Activated effector memory CD4-positive, alpha-beta T cell treated with Interleukin-2 at 50 U/mL for 16 hours (primary cell): ENCODE results near the gene CCDC78.

ENCODE experiments used
- DNase-seq: peaks from one replicate; pipeline ENCODE4 v3.0.0-alpha.2; 2020

Gene CCDC78

DNA sequence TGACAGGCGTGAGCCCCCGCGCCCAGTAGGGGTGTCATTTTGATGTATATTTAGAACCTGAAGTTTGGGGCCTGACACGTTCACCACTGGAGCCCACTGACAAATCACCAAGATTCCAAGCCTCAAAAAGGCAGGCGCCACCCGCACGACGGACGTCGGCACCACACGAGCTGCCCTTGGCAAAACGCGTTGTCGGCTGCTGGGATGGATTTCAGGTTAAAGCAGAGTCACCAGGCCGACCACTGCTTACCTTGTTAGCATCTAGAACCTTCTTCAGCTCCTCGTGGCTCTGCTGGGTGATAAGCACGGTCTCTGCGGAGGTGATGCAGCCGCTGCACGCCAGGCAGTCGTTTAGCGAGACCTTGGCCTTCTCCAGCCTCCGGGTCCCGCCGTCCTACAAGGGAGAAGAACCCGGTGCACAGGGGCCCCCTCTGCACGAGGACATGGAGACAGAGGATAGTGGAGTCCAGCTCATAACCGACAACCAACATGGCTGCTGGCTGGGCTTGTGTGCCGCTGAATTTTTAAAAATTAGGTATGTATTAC, 10.8 kb upstream of the CCDC78 start:
- DNase-seq: no peak

DNA sequence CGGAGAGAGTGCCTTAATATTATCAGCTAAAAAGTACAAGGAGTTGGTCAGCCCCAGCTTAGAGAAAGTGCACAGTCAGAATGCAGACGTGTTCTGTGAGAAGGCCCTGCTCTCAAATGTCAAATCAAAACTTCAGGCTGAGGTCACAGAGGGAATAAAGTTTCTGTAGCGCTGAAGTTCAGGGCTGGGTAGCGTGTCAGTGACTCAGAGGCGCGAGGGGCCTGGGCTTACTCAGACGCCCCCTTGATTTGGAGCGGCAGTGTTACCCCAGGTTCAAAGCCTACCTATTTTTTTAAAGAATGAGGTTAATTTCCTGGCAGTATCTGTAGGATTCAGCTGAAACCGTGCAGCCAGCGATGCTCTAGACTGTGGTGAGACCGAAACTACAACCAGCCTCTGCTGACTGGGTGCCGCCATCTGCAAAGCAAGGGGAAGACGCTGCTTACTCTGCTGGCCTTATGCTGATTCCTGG, 9.8 kb upstream of the CCDC78 start:
- no peak for DNase-seq

DNA sequence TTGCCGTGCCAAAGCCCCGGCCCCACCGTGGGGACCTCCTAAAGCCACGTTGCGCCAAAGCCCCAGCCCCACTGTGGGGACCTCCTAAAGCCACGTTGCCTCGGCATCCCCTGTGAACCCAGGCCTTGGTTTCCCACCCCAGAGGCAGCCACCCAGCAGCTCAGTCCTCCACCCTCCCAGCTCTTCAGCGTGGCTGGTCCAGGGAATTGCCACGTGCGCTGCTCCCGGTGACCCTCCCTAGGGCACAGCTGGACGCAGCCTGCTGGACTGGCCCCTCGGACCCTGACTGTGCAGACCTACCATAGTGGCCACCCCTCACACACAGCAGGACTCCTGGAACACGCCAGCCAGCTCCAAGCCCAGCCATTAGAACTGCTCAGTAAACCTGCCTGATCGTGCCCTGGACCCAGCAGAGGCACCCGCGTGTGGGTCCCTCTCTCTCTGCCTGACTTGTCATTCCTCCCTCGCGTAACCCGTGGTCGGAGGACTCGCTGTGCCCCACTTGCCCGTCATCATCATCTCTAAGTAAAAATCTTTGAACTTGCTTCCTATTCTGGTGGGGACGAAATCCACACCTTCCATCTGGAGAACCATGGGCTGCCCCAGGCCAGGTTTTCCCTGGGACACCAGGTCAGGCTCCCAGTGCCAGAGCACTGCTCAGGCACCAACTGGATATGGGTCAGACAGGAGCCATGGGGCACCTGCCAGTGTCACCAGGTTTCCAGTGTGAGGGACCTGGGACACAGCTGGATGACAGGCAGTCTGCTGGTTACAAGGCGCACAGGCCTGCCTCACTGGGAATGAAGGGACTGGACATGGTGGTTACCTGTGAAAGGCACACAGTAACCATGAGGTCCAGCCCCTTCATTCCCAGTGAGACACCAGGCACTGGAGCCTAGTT, 9.0 kb upstream of the CCDC78 start:
- DNase-seq: no peak

DNA sequence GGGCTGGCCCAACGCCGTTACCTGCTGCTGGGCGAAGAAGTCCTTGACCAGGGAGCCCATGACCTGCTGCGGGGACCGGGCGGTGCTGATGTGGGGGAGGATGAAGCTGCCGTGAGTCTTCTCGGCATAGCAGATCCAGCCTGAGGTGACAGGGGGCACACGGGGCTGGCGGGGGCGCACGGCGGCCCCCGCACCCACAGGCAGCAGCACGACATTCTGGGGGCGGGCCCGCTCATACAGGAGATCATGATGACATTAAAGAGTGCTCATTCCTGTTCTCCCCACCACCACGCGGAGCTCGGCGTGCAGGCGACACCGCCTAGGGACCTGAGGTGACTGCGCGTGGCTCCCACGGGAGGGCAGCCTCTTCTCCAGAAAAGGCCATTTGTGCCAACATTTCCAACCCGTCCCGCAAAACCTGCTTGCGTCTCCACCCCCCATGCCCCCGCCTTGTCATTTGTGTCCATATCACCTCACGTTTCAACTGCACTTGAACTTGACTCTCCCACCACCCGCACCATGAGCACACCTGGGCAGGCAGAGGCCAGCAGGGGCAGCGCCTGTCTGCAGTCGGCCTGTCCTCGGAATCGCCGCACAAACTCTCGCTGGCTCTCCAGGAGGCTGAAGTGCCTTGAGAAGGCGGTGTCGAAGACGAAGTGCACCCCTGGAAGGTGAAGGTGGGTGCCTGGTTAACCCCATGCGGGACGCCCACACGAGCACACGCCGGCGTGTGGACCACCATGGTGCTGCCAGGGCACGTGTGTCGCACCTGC, 8.2 kb upstream of the CCDC78 start:
- DNase-seq: no peak

DNA sequence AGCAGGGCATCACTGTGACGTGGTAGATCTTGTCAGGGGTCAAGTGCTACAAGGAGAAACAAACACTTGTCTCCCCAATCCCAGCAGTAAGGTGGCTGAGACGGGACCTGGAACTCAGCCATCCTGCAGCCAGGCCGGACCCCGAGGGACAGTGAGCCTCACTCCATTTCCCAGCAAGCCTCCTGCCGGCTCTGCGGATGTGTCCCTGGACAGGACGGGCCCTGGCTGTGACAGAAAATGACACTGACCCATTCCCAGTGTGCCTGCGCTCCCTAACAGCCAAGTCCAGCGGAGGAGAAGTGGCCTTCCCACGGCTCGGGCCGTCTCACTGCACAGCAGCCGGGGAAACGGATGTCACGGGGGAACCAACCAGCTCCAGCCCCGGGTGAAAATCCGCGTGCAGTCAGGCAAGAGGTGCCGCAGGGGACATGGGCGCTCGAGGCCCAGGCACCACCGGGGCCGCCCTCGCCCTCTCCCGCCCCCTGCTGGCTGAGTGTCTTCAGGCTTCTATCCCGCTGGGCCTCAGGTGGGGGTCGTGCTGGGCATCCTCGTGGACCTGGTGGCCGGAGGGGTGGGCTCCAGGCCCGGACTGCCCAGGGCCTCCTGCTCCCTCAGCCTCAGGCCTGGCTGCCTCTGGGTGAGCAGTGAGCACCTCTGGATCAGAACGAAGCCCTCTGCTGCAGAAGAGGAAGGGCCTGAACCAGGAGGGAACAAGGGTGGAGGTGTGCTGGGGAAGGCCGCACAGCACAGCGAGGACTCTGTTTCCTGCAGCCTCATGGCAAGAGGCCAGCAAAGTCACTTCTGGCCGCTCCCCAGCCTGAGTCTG, 7.4 kb upstream of the CCDC78 start:
- no peak for DNase-seq

DNA sequence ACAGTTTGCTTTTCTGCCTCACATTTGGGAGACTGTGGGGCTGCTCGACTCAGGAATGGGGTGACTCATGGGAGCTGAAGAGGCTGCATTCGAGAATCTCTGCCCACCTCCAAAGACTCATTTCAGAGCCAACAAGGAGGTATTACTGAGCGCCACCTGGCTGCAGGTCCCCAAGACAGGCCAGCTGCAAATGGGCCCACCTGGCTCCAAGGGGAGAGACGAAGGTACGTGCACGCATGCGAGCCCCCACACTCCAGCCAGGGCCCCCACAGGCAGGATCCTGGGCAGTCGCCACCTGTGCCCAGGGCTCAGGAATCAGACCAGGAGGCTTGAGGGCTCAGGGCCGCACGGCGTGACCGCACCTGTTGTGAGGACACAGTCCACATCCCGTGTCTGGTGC, 6.7 kb upstream of the CCDC78 start:
- DNase-seq: no peak

DNA sequence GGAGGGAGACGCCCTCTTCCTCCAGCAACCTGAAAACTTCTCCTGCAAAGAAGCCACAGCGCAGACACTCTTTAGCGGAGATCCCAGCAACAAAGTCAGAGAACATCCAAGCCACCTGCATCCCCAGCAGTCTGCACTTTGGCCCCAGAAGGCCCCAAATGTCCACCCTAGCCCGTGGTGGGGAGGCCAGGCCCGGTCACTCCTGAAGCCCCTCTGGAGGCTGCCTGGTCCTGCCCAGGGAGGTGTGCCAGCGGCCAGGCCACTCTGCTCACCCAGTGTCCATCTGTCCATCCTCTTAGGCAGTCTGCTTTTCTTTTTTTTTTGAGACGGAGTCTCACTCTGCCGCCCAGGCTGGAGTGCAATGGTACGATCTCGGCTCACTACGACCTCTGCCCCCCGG, 6.1 kb upstream of the CCDC78 start:
- no peak for DNase-seq

DNA sequence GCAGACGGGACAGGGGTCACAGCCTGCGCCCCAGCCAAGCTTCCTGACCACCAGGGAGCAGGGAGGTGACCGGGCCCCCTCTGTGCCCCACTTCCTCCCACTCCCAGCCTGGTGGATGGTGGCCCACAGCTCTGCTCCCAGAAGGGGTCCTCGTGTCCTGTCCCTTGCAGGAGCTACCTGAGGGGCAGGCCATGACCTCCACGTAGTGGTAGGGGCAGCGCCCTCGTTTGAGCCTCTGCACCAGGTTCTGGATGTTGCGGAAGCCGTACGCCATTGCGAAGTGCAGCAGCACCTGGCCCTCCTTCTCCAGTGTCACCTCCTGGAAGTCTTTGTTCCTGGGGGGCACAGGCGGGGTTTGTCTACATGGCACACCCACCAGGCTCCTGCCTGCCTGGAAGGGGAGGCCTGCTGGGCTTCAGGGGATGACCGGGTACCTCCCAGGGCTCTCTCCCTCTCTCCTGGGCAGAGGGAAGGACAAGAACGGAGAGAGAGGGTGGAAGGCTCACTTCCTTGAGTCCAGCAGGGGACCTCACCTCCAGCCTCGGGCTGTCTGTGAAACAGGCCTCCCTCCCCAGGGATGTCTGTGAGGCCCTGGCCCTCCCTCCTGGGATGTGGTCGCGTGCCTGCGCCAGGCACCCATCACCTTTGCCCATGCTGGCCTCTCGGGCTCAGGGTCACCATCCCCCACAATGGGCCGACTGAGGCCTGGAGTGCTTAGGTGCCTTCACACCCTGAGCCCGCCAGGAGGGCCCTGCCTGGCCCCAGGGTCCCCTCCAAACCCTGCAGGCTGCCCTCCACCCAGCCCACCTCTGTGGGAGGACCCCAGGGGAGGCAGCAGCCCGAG, 4.6 kb upstream of the CCDC78 start:
- no peak for DNase-seq

DNA sequence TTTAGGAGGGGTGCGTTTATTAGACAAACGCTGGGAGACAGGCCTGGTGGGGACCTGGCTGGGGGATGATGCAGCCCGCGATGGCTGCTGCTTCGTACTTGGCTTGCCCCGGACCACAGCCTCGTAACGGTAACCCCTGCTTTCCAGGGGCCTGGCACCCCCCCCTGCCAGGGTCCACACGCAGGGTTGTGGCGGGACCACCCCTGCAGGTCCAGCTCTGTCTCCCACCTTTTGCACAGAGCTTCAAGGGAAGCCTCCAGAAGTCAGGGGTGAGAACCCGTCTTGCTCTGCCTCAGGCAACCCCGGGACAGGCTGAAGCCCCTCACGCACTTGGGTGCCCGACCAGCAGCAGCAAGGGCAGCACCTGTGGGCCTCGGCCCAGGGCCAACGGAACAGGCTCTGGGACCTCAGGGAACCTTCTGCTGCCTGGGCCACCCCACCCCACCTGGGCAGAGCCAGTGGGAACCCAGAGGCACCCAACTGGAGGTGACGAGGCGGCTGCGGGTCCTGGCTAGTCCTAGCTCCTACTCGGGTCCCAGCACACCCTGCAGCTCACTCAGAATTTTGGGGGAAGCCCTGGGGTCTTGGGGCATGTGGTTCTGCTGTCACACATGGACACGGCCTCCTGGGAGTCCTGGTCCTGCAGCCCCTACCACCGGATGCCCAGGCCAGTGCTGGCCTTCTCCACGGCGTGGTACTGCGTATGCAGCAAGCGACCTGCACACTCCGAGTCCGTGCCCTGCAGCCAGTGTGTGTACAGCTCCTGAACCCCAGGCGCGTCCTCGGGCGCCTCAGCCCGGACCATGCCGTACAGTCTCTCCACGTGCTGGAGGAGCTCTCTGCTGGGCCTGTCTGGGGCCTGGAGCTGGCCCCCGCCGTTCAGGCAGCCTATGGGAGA, 3.8 kb upstream of the CCDC78 start:
- DNase-seq: no peak

DNA sequence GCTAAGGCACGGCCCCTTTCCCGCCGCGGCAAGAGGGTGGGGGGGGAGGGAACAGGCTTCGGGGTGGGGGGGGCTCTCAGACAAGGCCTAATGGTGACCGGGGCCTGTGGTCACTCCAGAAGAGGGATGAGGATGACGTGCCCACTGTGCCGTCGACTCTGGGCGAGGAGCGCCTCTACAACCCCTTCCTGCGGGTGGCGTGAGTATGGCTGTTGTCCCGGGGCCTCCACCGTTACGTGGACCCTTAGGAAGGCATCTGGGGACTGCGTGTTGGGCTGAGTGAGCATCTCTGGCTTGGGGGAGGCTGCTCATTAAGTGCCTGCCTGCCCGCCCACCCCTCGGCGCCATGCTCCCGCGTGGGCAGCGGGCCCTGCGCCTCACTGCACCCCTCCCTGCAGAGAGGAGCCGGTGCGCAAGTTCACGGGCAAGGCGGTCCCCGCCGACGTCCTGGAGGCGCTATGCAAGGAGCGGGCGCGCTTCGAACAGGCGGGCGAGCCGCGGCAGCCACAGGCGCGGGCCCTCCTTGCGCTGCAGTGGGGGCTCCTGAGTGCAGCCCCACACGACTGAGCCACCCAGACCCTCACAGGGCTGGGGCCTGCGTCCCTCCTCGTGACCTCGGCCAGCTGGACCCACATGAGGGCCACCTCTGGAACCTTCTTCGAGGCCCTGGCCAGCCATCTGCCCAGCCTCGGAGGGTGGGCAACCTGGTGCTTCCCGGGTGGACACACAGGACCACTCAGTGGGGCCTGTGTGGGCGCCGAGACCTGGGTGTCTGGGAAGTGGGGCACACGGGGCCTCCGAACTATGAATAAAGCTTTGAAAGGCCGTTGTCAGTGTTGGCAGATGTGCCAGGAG, 2.9 kb upstream of the CCDC78 start:
- DNase-seq: no peak

DNA sequence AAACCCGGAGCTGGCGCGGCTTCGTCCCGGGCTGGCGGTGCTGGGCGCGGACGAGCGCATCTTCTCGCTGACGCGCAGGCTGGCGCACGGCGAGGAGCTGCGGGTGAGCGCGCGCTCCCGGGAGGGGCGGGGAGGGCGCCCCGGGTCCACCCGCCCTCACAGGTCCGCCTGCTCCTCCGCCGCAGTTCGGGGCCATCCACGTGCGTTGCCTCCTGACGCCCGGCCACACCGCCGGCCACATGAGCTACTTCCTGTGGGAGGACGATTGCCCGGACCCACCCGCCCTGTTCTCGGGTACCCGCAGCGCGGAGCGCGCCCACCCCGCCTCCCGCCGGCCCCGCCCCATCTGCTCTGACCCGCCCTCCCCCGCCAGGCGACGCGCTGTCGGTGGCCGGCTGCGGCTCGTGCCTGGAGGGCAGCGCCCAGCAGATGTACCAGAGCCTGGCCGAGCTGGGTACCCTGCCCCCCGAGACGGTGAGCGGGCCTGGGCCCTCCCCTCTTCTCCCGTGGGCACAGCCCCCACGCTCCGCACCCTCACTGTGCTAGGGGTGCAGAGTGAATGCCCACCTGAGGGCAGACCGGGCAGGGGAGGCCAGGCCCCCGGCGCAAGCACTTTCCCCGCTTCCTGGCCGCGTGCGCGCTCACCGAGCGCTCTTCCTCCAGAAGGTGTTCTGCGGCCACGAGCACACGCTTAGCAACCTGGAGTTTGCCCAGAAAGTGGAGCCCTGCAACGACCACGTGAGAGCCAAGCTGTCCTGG, 2.1 kb upstream of the CCDC78 start:
- DNase-seq: peak; percentile 47

DNA sequence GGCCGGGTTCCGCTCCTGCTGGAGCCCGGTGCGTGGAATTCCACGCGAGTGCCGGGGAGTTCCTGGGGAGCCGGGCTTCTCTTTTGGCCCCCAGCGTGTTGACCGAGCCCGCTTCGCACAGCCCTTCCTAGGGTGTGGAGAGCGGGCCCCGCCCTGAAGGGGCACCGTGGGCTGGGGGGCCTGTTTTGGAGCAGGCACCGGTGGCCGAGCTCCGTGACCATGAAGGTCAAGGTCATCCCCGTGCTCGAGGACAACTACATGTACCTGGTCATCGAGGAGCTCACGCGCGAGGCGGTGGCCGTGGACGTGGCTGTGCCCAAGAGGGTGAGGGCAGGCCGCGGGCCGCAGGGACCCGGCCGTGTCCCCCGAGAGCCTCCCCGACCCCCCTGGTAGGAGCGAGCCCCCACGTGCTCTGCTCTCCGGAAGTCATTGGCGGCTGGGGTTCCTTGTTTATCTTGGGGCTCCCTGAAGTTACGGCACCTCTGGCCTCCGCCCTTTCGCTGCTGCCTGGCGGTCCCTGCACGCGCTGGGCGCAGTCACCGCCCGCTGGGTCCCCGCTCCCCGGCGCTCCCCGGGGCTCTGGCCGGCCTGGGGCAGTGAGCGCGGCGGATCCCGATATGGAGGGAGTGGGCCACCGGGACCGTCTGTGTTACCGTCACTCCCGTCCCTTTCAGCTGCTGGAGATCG, 1.2 kb upstream of the CCDC78 start:
- DNase-seq: no peak

DNA sequence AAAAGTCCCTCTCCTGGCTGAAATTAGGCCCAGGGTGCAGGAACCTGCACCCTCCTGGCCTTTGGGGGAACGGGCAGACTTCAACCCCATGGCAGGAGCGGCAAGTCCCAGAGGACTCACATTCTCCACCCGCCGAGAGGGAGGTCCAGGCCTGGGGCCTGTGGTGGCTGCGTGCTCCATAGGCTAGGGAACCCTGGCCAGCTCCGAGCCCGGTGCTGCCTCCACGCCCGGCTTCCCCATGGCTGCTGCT, 130 bp downstream of the CCDC78 start:
- DNase-seq: no peak

DNA sequence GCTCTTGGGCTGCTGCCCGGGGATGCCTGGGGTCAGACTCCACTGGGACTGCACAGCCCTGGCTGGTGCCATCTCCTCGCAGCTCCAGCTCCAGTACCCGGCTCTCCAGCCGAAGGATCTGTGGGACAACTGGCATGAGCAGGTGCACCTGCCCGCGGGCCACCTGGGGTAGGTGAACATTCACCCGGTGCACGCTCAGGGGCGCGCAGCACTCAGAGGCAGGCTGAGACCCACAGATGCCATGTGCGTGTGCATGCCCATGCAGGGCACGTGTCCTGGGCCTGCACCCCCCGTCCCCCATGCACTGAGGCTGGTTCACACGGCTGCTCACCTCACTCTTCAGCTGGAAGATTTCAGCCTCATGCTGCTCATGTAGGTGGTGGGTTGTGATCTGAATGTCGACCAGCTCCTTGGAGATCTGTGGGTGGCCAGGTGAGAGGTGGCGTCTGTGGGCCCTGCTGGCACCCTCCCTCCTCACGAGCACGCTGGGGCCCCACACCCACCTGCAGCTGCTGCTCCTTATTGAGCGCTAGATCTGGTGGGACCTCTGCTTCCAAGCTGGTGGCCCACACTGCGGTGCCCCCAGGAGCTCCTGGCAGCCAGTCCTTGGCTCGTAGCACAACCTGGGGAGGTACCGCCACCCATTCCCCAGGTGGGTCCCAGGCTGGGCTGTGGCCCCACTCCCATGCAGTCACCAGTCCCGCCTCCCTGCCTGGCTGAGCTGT, 618 bp downstream of the CCDC78 start:
- no peak for DNase-seq

DNA sequence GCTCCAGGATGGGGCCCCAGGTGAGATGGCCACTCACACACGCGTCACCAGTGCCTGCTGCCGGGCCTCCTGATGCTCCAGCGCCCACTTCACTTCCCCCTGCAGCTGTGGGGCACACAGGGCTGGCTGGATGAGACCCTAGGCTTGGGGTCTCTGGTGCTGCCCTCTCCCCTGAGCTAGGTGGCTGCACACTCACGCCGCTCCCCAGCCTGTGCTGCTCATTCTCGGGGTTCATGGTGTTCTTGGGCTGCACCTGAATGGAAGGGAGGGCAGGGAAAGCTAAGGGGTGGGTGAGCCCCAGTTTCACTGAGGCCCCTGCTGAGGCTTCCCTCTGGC, 1.2 kb downstream of the CCDC78 start:
- DNase-seq: no peak

DNA sequence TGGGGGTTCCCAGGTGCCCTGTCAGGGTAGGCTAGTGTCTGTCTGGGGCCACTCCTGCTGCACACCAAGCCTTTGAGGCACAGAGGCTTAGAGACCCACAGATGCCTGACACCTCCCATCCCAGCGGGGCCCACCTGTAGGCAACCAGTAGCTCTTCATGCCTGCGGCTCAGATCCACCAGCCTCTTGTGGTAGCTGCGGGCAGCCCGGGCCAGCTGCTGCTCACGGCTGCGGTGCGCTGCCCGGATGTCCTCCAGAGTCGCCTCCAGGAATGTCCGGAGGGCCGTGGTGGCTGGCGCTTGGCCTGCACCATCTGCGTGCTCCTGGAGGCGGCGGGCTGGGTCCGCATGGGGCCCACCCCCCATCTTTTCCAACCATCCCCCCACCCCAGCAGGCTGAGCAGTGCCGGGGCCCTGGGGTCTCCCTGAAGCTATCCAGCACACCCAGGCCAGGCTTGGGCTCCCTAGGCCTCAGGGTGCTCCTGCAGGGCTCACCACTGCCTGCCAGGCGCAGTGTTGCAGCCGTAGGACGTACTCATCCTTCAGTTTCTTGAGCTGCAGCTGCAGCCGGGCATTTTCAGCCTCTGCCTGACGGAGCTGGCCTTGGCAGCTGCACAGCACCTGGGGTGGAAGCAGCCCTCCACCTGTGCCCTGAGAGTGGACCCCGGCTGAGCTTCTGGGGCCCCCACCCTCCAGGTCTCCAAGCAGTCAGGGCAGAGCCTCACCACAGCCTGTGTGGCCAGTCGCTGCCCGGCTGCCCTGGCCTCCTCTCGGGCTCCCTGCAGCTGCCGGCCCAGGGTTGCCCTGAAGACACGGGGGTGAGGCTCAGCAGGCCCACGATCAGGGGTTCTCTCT, 1.8 kb downstream of the CCDC78 start:
- DNase-seq: no peak

DNA sequence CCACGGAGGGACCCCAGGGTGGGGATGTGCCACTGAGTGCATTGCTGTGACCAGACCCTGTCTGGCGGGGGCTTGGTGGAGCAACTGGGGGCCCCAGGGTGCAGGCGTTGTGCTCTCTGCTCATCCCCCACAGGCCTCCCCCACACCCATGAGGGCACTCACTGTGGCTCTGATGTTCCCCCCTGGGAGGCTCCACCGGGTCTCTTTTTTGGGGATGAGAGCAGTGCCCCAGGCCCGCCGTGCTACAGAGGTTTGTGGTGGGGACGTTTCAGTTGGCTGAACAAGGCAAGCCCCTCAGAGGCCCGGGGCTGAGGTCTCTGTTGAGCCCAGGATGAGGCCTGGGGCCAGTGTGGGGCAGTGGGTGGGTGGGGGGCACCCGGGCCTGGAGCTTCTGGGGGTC, 2.5 kb downstream of the CCDC78 start:
- DNase-seq: no peak
